NCI-H1048 (cell line): ENCODE measurements around the gene NTN4.
"Not testable (repeated sequence)": the region's sequence is repeated elsewhere in the genome, so short reads cannot be mapped to it uniquely, and the experiment has no call there.

Experiments
- DNase-seq: peaks from one replicate; lab custom pipeline; 2025; lab: John Stamatoyannopoulos, UW

The NTN4 gene

GRCh38 chr12:95790033-95790916 lies at the start of gene NTN4:
Gene NTN4, minus strand, starts transcription at chr12:95790764. Its CDS starts 455 bp downstream, at chr12:95790309.
- no peak for DNase-seq

- DNase-seq, result no peak
These were observed 47.6 kb upstream of the NTN4 start for GRCh38 chr12:95838125-95838524.

- DNase-seq, result no peak
These were observed 46.9 kb upstream of the NTN4 start for GRCh38 chr12:95837240-95838038.

- DNase-seq, result no peak
These were observed 46.2 kb upstream of the NTN4 start for GRCh38 chr12:95836630-95837239.

DNA sequence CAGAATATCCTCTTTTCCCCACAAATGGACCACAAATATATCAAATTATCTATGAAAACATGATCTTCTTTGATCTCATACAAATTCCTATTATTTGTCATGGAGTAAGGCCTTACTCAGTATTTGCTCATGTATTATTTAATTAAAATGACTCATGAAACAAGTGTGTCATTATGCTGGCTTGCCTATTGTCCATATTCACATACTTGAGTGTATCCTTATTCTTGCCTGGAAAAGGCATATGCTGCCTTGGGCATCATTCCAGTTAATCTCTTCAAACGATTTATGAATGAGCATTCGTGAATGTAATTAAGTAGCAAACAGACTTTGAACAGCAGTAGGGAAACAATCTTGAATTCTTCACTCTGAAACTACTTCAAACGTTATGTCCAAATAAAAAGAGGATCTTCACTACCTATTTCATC lies 45.6 kb upstream of the NTN4 start:
- no peak for DNase-seq

DNA sequence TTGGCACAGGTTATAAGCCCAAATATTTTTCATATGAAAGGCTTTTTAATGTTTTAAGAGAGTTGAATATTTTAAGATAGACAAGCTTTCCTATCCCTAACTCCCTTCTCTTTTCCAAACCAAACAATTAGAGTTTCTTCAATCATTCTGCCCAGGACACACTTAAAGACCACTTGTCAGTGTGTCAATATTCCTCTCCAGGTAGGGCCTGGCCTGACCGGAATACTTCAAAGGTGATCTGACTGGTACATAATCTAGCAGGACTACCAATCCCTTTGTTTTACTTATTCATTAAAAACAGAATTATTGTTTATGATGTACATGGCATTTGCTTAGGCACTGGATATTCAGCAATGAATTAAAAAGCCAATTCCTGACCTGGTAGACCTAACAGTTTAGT lies 44.0 kb upstream of the NTN4 start:
- no peak for DNase-seq

- no peak for DNase-seq
These were observed 39.9 kb upstream of the NTN4 start for GRCh38 chr12:95830335-95831089.

DNA sequence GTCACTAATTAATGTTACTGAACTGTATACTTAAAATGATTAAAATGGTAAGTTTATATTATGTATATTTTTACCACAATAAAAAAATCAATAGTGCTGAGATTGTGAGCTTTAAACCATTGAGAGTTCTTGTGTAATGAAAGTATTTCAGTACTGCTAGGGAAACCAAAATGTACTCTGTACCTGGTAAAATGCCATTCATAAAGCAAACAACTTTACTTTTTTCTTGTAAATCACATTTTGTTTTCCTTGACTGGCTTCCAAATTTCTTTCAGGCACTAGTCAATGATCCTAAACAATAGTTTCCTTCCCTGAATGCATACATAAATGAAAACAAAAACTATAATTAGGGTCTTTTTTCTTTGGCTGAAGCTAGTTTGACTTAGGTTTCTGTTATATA lies 38.8 kb upstream of the NTN4 start:
- DNase-seq, result no peak

- peak; percentile 21 for DNase-seq
These were observed 29.6 kb upstream of the NTN4 start for GRCh38 chr12:95820096-95820703.

DNA sequence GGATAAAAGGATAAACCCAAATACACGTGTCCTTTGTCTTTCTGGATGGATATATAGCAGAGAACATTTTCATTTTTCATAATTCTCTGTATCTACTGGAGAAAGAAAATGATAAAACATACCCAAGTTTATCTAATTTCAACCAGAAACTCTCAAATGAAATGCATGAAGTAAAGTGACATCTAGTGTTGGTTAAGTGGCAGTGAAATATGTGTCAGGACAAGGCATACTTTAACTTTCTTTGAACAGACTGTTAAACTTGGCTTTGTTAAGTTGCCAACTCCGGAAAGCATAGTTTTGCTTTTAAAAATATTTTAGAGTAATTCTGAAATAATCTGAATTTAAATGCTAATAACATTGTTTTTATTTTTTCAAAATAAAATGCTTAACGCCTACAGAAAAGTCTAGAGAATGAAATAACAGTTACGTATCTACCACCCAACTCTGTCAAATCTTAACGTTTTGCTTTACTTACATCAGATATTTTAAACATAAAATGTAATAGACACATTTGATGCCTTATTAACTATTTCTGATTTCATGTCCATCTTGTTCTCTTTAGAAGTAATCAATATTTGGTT lies 25.2 kb upstream of the NTN4 start:
- DNase-seq, result no peak

DNA sequence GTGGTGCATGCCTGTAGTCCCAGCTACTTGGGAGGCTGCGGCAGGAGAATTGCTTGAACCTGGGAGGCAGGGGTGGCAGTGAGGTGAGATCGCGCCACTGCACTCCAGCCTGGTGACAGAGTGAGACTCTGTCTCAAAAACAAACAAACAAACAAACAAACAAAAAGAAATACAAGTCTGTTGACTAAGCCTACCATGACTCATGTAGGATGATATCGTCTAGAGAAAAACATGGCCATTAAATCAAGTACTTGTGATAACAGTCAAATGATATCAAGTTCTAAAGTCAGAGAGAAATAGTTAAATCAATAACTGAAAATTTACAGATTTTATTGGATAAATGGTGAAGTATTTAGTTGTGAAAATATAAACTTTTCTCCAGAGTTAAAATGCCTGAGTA lies 21.6 kb upstream of the NTN4 start:
- DNase-seq, result not testable (repeated sequence)

GRCh38 chr12:95810411-95810810 lies 19.8 kb upstream of the NTN4 start:
- DNase-seq, result no peak

DNA sequence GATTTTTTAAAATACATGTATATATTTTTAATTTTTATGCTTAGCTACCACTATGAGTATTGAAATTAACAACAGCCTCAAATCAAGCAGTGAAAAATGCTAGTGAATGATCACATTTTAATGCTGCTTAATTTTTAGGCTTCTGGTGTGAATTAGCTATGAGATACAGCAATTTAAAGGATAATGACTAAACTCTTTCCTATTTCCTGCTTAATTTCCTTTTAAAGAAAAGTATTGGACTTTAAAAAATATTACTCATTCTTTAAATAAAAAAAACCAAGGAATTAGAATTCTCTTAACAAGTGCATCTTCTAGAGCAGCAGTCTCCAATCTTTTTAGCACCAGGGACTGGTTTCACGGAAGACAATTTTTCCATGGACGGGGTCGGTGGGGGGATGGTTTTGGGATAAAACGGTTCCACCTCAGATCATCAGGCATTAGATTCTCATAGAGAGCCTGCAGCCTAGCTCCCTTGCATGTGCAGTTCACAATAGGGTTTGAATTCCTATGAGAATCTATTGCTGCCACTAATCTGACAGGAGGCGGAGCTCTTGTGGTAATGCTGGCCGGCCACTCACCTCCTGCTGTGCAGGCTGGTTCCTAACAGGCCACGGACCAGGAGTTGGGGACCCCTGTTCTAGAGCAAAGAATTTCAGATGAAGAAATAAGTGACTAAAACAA lies 18.6 kb upstream of the NTN4 start:
- DNase-seq, result no peak

DNA sequence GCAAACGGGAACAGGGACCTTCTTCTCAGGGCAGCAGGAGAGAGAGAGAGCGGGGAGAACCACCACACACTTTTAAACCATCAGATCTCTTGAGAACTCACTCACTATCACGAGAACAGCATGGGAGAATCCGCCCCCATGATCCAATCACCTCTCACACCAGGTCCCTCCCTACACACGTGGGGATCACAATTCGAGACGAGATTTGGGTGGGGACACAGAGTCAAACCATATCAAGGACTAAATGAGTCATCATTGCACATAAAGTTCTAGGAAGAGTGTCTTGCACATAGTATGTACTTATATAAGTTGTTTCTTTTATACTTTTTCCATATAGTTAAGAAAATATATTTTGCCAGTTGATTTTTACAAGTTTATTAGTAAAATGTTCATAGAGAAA lies 17.6 kb upstream of the NTN4 start:
- DNase-seq, result no peak

DNA sequence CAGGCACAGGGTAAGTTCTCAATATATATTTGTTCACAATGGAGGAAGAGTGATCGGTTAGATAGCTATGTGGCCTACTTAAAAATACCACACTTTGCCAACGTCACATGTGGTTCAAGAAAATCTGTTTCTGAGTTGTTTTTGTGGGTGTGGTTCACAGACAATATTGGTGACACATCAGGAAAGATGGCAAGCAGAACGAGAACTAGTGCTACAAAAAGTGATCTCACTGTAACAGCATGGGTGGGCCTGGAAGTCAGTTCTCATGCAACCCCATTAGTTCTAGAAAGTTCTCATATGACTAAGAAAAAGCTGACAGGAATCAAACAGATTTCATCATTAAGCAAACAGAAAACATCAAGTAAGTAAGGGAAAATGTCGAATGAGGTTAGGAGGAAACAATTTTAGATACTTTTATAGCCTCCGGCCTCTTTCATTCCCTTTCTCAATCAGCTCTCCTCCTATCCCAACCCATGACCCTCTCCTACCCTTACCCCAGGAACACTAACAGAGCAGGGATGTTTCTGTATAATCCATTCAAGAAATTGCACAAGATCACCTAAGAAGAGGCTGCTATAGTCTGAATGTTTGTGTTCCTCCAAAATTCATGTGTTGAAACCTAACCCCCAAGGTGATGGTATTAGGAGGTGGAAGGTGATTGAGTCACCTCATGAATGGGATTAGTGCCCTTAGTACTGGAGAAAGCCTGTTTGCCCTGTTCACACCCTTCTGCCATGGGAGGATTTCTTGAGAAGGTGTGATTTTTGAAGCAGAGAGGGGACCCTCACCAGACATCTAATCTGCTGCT lies 15.5 kb upstream of the NTN4 start:
- no peak for DNase-seq

DNA sequence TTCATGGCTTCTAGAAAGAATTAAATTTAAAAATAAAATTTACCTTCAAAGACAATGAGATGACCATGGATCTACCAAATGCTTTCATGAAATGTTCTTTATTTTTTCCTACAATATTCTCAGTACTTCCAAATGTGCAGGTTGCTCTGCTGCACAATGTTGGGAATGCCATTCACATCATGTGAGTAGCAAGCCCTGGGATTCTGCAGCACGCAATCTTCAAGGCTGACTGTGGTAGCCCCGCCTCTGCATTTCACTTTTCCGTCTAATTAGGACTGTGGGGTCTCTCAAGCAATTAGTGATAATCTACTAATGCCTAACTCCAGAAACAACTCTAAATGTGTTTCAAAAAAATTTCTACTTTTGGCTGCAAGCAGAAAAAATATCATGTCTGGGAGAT lies 13.7 kb upstream of the NTN4 start:
- no peak for DNase-seq

GRCh38 chr12:95803817-95804216 lies 13.3 kb upstream of the NTN4 start:
- DNase-seq, result no peak

DNA sequence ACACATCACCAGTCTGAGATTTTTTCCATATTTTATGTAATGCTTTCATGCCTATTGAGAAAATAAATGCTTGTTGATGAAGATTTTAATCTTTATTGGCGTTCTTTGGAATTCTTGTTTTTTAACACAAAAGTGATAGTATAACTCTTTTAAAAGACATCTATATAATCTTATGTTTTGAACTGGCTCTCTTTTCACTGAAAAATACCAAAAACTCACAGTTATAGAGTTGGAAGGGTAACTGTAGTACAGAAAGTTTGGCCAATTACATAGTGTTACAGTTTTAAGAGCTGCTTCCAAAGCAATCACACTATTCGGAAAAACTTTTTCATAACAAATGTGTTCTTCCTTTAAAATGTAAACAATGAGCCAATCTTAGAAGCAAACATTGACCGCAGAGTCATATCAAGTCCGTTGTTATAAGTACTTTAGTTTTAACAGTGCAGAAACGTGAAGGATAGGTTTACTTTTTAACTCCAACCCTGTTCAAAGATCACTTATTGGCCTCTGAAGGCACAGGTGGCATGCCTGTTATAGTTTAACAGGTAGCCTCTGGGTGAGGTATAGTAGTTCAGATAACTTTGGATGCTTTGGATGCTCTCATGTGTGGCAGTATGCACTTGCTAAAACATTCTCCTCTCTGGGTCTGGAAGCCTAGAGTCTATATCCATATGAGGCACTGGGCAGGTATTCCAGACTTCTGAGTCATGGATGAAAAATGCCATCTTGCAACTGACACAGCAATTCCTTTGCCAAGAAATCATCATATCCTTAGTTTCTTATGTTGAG lies 12.1 kb upstream of the NTN4 start:
- DNase-seq, result no peak

GRCh38 chr12:95796982-95797289 lies 6.4 kb upstream of the NTN4 start:
- no peak for DNase-seq
